ENCODE measurements around the gene ULBP1. TPM values are rescaled to one million over a fixed set of nuclear protein-coding genes. Genes with fewer than 3 reads are reported as not detected.

ULBP1 gene
- total RNA-seq, 1 experiment from 2014 or later, result 3.1 TPM

- intact Hi-C loops (cut with micrococcal nuclease; ENCODE audit: unreplicated experiment), result no loop called here
- Histone ChIP-seq H3K36me3 (ENCODE audit: control insufficient read depth, insufficient read depth, low read length) (no peaks in the 10 kb centered on the region), H3K4me3 (ENCODE audit: low read depth in 2 of 2, low read length in 2 of 2) (peak overlapping the region; percentile 48 to 62), H3K27ac (ENCODE audit: low read length) (peak overlapping the region; percentile 71), H3K27me3 (ENCODE audit: control insufficient read depth, insufficient read depth, low read length) (no peaks in the 10 kb centered on the region), H3K4me1 (ENCODE audit: control insufficient read depth, insufficient read depth, low read length) (peaks cover 7% of the 10 kb centered on the region), H3K9me3 (ENCODE audit: control insufficient read depth, insufficient read depth, low read depth, low read length) (no peaks in the 10 kb centered on the region)
- ATAC-seq, result peak; percentile 44
- peak; percentile 10 for DNase-seq (ENCODE audit: low read depth, low spot score)
- ChIA-PET POLR2A (no interaction called here), CTCF (no interaction called here)
- TF ChIP-seq SIN3A (IDR thresholded peaks at IDR 0.05; ENCODE audit: borderline replicate concordance, insufficient read depth, low read depth, low read length) (no peak), POLR2AphosphoS5 (IDR thresholded peaks at IDR 0.05; ENCODE audit: low read depth, low read length) (no peak), CTCF (IDR thresholded peaks at IDR 0.05) (no peak), TCF7L2 (IDR thresholded peaks at IDR 0.05; ENCODE audit: low read depth, low read length) (no peak)
- TF ChIP-seq, protein P1, sequence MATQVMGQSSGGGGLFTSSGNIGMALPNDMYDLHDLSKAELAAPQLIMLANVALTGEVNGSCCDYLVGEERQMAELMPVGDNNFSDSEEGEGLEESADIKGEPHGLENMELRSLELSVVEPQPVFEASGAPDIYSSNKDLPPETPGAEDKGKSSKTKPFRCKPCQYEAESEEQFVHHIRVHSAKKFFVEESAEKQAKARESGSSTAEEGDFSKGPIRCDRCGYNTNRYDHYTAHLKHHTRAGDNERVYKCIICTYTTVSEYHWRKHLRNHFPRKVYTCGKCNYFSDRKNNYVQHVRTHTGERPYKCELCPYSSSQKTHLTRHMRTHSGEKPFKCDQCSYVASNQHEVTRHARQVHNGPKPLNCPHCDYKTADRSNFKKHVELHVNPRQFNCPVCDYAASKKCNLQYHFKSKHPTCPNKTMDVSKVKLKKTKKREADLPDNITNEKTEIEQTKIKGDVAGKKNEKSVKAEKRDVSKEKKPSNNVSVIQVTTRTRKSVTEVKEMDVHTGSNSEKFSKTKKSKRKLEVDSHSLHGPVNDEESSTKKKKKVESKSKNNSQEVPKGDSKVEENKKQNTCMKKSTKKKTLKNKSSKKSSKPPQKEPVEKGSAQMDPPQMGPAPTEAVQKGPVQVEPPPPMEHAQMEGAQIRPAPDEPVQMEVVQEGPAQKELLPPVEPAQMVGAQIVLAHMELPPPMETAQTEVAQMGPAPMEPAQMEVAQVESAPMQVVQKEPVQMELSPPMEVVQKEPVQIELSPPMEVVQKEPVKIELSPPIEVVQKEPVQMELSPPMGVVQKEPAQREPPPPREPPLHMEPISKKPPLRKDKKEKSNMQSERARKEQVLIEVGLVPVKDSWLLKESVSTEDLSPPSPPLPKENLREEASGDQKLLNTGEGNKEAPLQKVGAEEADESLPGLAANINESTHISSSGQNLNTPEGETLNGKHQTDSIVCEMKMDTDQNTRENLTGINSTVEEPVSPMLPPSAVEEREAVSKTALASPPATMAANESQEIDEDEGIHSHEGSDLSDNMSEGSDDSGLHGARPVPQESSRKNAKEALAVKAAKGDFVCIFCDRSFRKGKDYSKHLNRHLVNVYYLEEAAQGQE (IDR thresholded peaks at IDR 0.05; ENCODE audit: insufficient read depth in 1 of 2, low read depth in 2 of 2, low read length in 1 of 2), result no peak
- in situ Hi-C loops (cut with HindIII; ENCODE audit: low pct_unique_long_range_greater_than_20kb, low sequenced_read_pairs), result no loop called here
- BruUV-seq (replicated peaks), result no TSS peak
Observed at GRCh38 chr6:149963212-149963461, 606 bp upstream of the ULBP1 start.

- H3K4me3 ChIP-seq (ENCODE audit: low read depth in 2 of 2, low read length in 2 of 2), result peak overlapping the region; percentile 48 to 62
- H3K9me3 ChIP-seq (ENCODE audit: control insufficient read depth, insufficient read depth, low read depth, low read length), result no peaks in the 10 kb centered on the region
- ChIA-PET CTCF (no interaction called here), POLR2A (no interaction called here)
- intact Hi-C loops (cut with micrococcal nuclease; ENCODE audit: unreplicated experiment), result no loop called here
- no peak for TF ChIP-seq CTCF (IDR thresholded peaks at IDR 0.05)
- no peak for TF ChIP-seq POLR2AphosphoS5 (IDR thresholded peaks at IDR 0.05; ENCODE audit: low read depth, low read length)
- TF ChIP-seq SIN3A (IDR thresholded peaks at IDR 0.05; ENCODE audit: borderline replicate concordance, insufficient read depth, low read depth, low read length), result no peak
- TF ChIP-seq, protein P1 (IDR thresholded peaks at IDR 0.05; ENCODE audit: insufficient read depth in 1 of 2, low read depth in 2 of 2, low read length in 1 of 2), result no peak
- TF ChIP-seq TCF7L2 (IDR thresholded peaks at IDR 0.05; ENCODE audit: low read depth, low read length), result no peak
- H3K4me1 ChIP-seq (ENCODE audit: control insufficient read depth, insufficient read depth, low read length), result peaks cover 7% of the 10 kb centered on the region
- no peaks in the 10 kb centered on the region for H3K27me3 ChIP-seq (ENCODE audit: control insufficient read depth, insufficient read depth, low read length)
- DNase-seq (ENCODE audit: low read depth, low spot score), result no peak
- no TSS peak for BruUV-seq (replicated peaks)
- in situ Hi-C loops (cut with HindIII; ENCODE audit: low pct_unique_long_range_greater_than_20kb, low sequenced_read_pairs), result no loop called here
- H3K36me3 ChIP-seq (ENCODE audit: control insufficient read depth, insufficient read depth, low read length), result no peaks in the 10 kb centered on the region
- H3K27ac ChIP-seq (ENCODE audit: low read length), result peak overlapping the region; percentile 71; the same call in 1 of the 2 replicates
- ATAC-seq, result no peak
Observed at GRCh38 chr6:149964308-149965193, 808 bp downstream of the ULBP1 start.
